ENCODE results near the gene TRPC3. TPM values are rescaled to one million over a fixed set of nuclear protein-coding genes. Genes with fewer than 3 reads are reported as not detected.

The TRPC3 gene
- total and polyA plus RNA-seq, 4 donors, result 0.06 to 0.33 (median 0.09) TPM

GRCh38 chr4:121900132-121900983 lies 51.5 kb downstream of the TRPC3 start:
- no peaks in the 10 kb centered on the region for H3K9me3 ChIP-seq (ENCODE audit: control insufficient read depth in 4 of 4, low read length in 3 of 4)
- no peaks in the 10 kb centered on the region for H3K4me1 ChIP-seq (ENCODE audit: control insufficient read depth in 4 of 4, insufficient read depth in 4 of 4, low read length in 3 of 4)
- H3K4me3 ChIP-seq (ENCODE audit: low read depth in 1 of 3, low read length in 3 of 3), result no peak overlapping the region
- DNase-seq (ENCODE audit: low spot score), result peak; percentile 46
- H3K27me3 ChIP-seq (ENCODE audit: control insufficient read depth in 4 of 4, insufficient read depth in 4 of 4, low read length in 3 of 4), result peaks cover 0 to 9% (median 0%) of the 10 kb centered on the region in 4 donors
- no peak overlapping the region for H3K9ac ChIP-seq (ENCODE audit: low read depth in 1 of 2, low read length in 2 of 2)
- 57% methylated on average over 4 of the region's 4 CpGs for WGBS
- H3K36me3 ChIP-seq (ENCODE audit: control insufficient read depth in 4 of 4, insufficient read depth in 3 of 4, low read depth in 1 of 4, low read length in 3 of 4), result no peaks in the 10 kb centered on the region
- TF ChIP-seq EGR1 (IDR thresholded peaks at IDR 0.05; ENCODE audit: low read depth in 2 of 2) (no peak), RAD21 (IDR thresholded peaks at IDR 0.05) (peak; percentile 85 to 88), CTCF (IDR thresholded peaks at IDR 0.05; ENCODE audit: low read depth, low read length, missing input control) (peak; percentile 75), HNF4G (IDR thresholded peaks at IDR 0.05) (no peak)
- no peak overlapping the region for H3K27ac ChIP-seq (ENCODE audit: low read depth in 1 of 2, low read length in 2 of 2)

GRCh38 chr4:121898150-121898549 lies 53.7 kb downstream of the TRPC3 start:
- Histone ChIP-seq H3K27me3 (ENCODE audit: control insufficient read depth in 4 of 4, insufficient read depth in 4 of 4, low read length in 3 of 4) (peaks cover 0 to 9% (median 0%) of the 10 kb centered on the region in 4 donors), H3K4me1 (ENCODE audit: control insufficient read depth in 4 of 4, insufficient read depth in 4 of 4, low read length in 3 of 4) (no peaks in the 10 kb centered on the region), H3K9ac (ENCODE audit: low read depth in 1 of 2, low read length in 2 of 2) (no peak overlapping the region), H3K9me3 (ENCODE audit: control insufficient read depth in 4 of 4, low read length in 3 of 4) (no peaks in the 10 kb centered on the region), H3K27ac (ENCODE audit: low read depth in 1 of 2, low read length in 2 of 2) (no peak overlapping the region), H3K36me3 (ENCODE audit: control insufficient read depth in 4 of 4, insufficient read depth in 3 of 4, low read depth in 1 of 4, low read length in 3 of 4) (no peaks in the 10 kb centered on the region), H3K4me3 (ENCODE audit: low read depth in 1 of 3, low read length in 3 of 3) (no peak overlapping the region)
- WGBS, result 41% methylated on average over 6 of the region's 6 CpGs
- DNase-seq (ENCODE audit: low spot score), result no peak
- no peak for TF ChIP-seq GABPA (IDR thresholded peaks at IDR 0.05 in 1 of 2, conservative IDR thresholded peaks at IDR 0.05 in 1 of 2)
- TF ChIP-seq FOXA2 (IDR thresholded peaks at IDR 0.05), result no peak

DNA sequence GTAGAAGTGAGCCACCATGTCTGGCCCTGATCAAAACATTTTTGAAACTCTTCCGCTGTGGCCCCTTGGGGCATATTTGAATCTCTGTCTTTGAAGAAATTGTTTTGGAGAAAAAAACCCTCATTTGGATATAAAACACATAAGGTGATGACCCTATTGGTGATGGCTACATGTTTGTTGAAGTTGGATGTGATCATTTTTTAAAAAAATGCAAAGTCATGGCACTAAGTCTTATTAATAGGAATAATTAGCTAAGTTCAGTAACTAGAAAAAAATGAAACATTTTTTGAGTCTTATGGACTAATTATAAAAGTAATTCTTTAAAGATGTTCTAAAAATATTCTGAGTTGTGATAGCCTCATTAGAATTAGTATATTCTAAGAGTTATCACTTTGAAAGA lies 63.7 kb downstream of the TRPC3 start:
- no peak for TF ChIP-seq NR2F2 (IDR thresholded peaks at IDR 0.05)
- TF ChIP-seq, protein P1, sequence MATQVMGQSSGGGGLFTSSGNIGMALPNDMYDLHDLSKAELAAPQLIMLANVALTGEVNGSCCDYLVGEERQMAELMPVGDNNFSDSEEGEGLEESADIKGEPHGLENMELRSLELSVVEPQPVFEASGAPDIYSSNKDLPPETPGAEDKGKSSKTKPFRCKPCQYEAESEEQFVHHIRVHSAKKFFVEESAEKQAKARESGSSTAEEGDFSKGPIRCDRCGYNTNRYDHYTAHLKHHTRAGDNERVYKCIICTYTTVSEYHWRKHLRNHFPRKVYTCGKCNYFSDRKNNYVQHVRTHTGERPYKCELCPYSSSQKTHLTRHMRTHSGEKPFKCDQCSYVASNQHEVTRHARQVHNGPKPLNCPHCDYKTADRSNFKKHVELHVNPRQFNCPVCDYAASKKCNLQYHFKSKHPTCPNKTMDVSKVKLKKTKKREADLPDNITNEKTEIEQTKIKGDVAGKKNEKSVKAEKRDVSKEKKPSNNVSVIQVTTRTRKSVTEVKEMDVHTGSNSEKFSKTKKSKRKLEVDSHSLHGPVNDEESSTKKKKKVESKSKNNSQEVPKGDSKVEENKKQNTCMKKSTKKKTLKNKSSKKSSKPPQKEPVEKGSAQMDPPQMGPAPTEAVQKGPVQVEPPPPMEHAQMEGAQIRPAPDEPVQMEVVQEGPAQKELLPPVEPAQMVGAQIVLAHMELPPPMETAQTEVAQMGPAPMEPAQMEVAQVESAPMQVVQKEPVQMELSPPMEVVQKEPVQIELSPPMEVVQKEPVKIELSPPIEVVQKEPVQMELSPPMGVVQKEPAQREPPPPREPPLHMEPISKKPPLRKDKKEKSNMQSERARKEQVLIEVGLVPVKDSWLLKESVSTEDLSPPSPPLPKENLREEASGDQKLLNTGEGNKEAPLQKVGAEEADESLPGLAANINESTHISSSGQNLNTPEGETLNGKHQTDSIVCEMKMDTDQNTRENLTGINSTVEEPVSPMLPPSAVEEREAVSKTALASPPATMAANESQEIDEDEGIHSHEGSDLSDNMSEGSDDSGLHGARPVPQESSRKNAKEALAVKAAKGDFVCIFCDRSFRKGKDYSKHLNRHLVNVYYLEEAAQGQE (IDR thresholded peaks at IDR 0.05), result no peak
- TF ChIP-seq CTCF (IDR thresholded peaks at IDR 0.05; ENCODE audit: low read depth, low read length, missing input control), result no peak
- no peak for TF ChIP-seq TAF1 (conservative IDR thresholded peaks at IDR 0.05)
- no peak for TF ChIP-seq SP1 (IDR thresholded peaks at IDR 0.05)
- TF ChIP-seq JUND (IDR thresholded peaks at IDR 0.05), result no peak
- TF ChIP-seq RAD21 (IDR thresholded peaks at IDR 0.05), result no peak
- TF ChIP-seq GABPA (IDR thresholded peaks at IDR 0.05 in 1 of 2, conservative IDR thresholded peaks at IDR 0.05 in 1 of 2), result no peak
- no peak for TF ChIP-seq ZBTB33 (IDR thresholded peaks at IDR 0.05)
- no peak for TF ChIP-seq FOXA1 (IDR thresholded peaks at IDR 0.05)
- no peak for TF ChIP-seq HNF4G (IDR thresholded peaks at IDR 0.05)
- no peaks in the 10 kb centered on the region for H3K9me3 ChIP-seq (ENCODE audit: control insufficient read depth in 4 of 4, low read length in 3 of 4)
- H3K36me3 ChIP-seq (ENCODE audit: control insufficient read depth in 4 of 4, insufficient read depth in 3 of 4, low read depth in 1 of 4, low read length in 3 of 4), result no peaks in the 10 kb centered on the region
- H3K27ac ChIP-seq (ENCODE audit: low read depth in 1 of 2, low read length in 2 of 2), result no peak overlapping the region
- H3K9ac ChIP-seq (ENCODE audit: low read depth in 1 of 2, low read length in 2 of 2), result no peak overlapping the region
- no peaks in the 10 kb centered on the region for H3K4me1 ChIP-seq (ENCODE audit: control insufficient read depth in 4 of 4, insufficient read depth in 4 of 4, low read length in 3 of 4)
- H3K4me3 ChIP-seq (ENCODE audit: low read depth in 1 of 3, low read length in 3 of 3), result no peak overlapping the region
- no peaks in the 10 kb centered on the region for H3K27me3 ChIP-seq (ENCODE audit: control insufficient read depth in 4 of 4, insufficient read depth in 4 of 4, low read length in 3 of 4)
- WGBS, result 98% methylated on average over 1 of the region's 1 CpG
- no peak for DNase-seq (ENCODE audit: low spot score)

Data from liver (tissue), 9 donors.